ENCODE data around the gene ZFAND2A. TPM values are rescaled to one million over a fixed set of nuclear protein-coding genes. Genes with fewer than 3 reads are reported as not detected.

ZFAND2A gene
- total RNA-seq, 1 experiment from 2014 or later = 19.1 TPM

GRCh38 chr7:1189986-1190772 is 30.2 kb upstream of the ZFAND2A start:
- Histone ChIP-seq H3K9me3 (ENCODE audit: control insufficient read depth in 1 of 2, insufficient read depth in 1 of 2, low read depth in 1 of 2, low read length in 2 of 2) (no peaks in the 10 kb centered on the region), H3K9me2 (ENCODE audit: insufficient read depth) (no peaks in the 10 kb centered on the region), H2AFZ (ENCODE audit: low read depth, low read length, poor library complexity, severe bottlenecking) (no peak overlapping the region), H3K36me3 (ENCODE audit: control insufficient read depth in 1 of 2, insufficient read depth in 2 of 2, low read length in 2 of 2) (no peaks in the 10 kb centered on the region), H3K4me3 (replicated peaks in 1 of 2; ENCODE audit: low read depth in 1 of 2, low read length in 2 of 2) (no peak overlapping the region), H4K20me1 (ENCODE audit: insufficient read depth) (no peaks in the 10 kb centered on the region), H3K27me3 (ENCODE audit: insufficient read depth, low read length) (peaks cover 1% of the 10 kb centered on the region; the same call in 1 of the 2 replicates), H3K4me1 (ENCODE audit: control insufficient read depth in 1 of 2, insufficient read depth in 2 of 2, low read length in 2 of 2) (no peaks in the 10 kb centered on the region; a peak in 1 of 4 replicates), H3K79me2 (ENCODE audit: insufficient read depth, low read length) (no peaks in the 10 kb centered on the region), H3K4me2 (ENCODE audit: low read length) (no peak overlapping the region), H3K27ac (ENCODE audit: low read depth, low read length) (no peak overlapping the region), H3K9ac (ENCODE audit: low read length) (no peak overlapping the region)
- ATAC-seq = no peak
- intact Hi-C loops (cut with micrococcal nuclease) = no loop called here
- TF ChIP-seq EZH2phosphoT487 (IDR thresholded peaks at IDR 0.05; ENCODE audit: borderline replicate concordance) (no peak), POLR2AphosphoS5 (IDR thresholded peaks at IDR 0.05; ENCODE audit: low read depth, low read length) (no peak), CTCF (IDR thresholded peaks at IDR 0.05 in 2 of 3, conservative IDR thresholded peaks at IDR 0.05 in 1 of 3; ENCODE audit: borderline replicate concordance in 1 of 3, insufficient read depth in 1 of 3, low read depth in 2 of 3, low read length in 2 of 3) (no peak), ATF3 (IDR thresholded peaks at IDR 0.05) (no peak), EGR1 (IDR thresholded peaks at IDR 0.05; ENCODE audit: low read depth) (no peak), EZH2 (IDR thresholded peaks at IDR 0.05) (no peak), ELF1 (IDR thresholded peaks at IDR 0.05; ENCODE audit: borderline replicate concordance, low read depth) (no peak), SP1 (IDR thresholded peaks at IDR 0.05; ENCODE audit: low read depth) (no peak), POLR2A (IDR thresholded peaks at IDR 0.05; ENCODE audit: borderline replicate concordance, extremely low read depth, insufficient read depth, insufficient read length) (no peak), JUND (IDR thresholded peaks at IDR 0.05) (no peak), MAX (IDR thresholded peaks at IDR 0.05) (no peak), SIN3A (IDR thresholded peaks at IDR 0.05; ENCODE audit: low read depth) (no peak), REST (IDR thresholded peaks at IDR 0.05; ENCODE audit: low read depth) (no peak)
- RAD21 ChIA-PET (ENCODE audit: low non-redundant PET in 1 of 2, low total read pairs in 2 of 2, uncharacterized antibody in 2 of 2, unreplicated experiment in 2 of 2) = no interaction called here
- CTCF ChIA-PET = interaction anchor here (1.0 kb wide), 1 partner anchor 13 kb away, joined by 3 read pairs; no protein-coding TSS in a partner anchor
- no TSS peak for BruUV-seq (replicated peaks)
- POLR2A ChIA-PET = no interaction called here
- DNase-seq (ENCODE audit: low read depth, low spot score) = no peak

Measured in HCT116 (cell line).